NCI-H2196 treated with DMSO at 0.1 percent for 48 hours (cell line): ENCODE measurements around the gene CSMD2.

ENCODE experiments used
- DNase-seq: peaks from one replicate; lab custom pipeline; 2025; ENCODE audit not compliant: unreplicated experiment; lab: John Stamatoyannopoulos, UW

Gene CSMD2

DNA sequence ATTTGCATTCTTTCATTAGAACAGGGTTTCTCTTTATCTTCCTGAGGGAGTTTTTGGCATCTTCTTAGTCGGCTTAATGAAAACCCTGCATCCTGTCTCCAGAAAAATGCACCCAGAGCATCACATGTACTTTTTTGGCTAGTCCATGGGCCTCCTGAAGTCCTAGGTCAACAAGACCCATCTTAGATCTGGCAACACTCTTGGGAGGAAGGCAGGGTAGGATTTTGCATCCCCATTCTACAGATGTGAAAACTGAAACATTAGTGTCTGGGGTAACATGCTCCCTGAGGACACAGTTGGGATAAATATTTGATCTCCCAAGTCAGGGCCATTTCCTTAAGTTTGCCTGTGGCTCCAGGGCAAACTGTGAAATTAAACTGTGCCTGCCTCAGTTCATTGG, 341.2 kb downstream of the CSMD2 start:
- no peak for DNase-seq

DNA sequence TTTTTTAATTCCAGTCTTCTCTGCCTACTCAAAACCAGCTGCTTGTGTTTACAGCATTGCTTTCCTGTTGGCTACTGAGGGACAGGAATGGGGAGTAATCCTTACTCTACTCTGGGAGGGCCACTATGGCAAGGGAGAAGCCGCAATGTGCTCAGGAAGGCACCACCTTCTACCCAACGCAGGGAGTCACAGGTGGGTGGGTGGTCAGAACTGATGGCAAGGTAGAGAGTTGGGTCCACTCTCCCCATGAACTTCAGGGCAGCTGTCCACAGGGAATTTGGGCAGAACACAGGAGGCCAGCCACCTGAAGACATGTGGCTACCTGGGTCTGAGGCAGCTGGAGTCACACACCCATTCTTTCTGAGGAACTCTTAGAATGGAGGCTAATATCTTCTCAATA, 341.6 kb downstream of the CSMD2 start:
- DNase-seq, result no peak

GRCh38 chr1:33822396-33822795, 342.6 kb downstream of the CSMD2 start:
- DNase-seq, result no peak

DNA sequence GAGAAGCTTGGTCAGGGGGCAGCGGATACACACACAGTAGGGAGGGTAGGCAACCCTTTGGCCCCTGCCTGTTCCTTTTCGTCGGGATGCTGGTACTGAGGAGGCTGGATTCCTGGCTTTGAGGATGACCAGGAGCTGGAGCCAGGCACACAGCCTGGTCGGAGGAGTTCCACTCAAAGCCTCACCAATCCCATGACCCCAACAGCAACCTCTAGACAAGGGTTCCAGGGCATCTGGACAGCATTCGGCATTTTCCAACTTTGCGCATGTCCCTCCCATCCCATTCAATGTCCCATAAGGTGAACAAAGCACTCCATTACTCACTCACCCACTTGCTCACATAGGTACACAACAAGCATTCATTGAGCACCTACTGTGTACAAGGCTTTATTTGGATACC, 343.7 kb downstream of the CSMD2 start:
- DNase-seq, result no peak

- DNase-seq, result no peak
Observed at GRCh38 chr1:33820804-33821203, 344.2 kb downstream of the CSMD2 start.

DNA sequence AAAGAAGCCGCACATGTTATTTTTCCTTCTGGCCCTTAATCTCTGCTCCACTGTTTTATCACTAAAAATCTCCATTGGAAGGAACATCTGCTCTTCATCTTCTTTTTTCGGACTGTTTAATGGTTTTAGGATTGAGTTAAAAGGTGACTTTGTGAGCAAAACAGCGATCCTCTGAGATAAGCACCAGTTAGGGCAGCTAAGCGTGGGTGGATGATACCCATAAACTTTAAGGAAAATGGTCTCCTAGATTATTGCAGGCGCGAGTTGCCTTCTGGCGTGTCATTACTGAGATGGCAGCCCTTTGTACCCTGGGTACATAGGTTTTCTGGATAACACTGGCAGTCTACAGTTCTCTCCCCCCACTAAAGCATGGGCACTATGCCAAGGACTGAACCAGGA, 345.1 kb downstream of the CSMD2 start:
- no peak for DNase-seq

DNA sequence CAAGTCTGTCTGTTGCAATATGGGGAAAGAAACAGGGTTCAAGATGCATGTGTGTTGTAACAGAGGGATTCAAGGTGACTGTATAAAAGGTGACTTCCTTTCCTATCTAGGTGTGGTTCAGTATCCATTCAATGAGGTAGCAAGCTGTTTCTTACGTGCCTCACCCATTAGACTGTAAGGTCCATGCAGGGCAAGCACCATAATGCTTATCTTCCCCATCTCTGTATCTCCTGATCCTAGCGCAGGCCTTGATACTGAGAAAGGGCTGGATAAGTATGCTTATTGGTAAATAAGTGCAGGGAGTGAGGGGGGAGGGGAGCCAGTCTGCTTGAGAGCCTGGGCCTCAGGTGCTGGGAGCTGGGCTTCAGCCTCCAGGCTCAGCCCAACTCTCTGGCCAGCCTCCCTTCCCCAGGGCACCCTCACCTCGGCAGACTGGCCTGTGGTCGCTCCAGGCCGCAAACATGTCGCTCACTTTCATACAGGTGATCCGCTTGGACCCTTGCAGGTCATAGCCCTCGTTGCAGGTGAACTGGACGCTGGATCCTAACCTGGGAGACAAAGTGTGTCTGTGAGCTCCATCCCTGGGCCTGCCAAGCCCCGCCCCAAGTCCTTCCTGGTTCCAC, 345.6 kb downstream of the CSMD2 start:
- DNase-seq, result no peak

DNA sequence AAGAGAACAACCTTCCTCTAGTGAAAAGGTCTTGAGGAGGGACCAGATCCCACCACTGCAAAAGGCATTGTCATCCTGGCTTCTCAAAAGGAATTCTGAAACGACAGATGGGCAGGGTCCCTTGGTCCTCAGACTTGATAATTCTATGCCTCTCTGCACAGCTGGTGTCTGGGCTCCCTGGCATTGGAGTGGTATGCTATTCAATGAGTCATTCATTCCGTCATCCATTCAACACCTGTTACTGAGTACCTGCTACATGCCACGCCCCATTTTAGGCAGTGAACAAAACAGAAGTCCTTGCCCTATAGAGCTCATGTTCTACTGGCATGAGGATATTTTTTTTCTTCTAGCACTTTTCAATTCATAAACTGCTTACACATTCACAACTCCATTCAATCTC, 347.0 kb downstream of the CSMD2 start:
- no peak for DNase-seq

- DNase-seq, result no peak
Observed at GRCh38 chr1:33815061-33815460, 350.0 kb downstream of the CSMD2 start.

DNA sequence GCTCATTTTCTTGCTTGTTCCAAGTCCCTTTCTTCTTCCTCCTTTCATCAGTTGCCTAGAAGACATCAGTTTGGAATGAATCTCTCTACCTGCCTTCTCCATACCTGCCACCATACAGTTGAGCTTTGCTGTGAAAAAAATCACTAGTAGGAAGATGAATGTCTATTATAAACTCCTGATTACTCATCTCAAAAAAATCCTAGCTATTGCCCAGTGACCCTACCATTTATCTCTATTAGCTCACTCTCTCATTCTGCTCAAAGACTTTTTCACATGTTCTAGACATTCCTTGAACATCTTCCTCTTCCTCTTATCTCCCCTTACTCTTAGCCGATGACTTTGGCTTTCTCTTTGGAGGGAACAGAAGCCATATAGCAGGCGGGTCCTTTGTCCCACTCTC, 350.9 kb downstream of the CSMD2 start:
- no peak for DNase-seq

DNA sequence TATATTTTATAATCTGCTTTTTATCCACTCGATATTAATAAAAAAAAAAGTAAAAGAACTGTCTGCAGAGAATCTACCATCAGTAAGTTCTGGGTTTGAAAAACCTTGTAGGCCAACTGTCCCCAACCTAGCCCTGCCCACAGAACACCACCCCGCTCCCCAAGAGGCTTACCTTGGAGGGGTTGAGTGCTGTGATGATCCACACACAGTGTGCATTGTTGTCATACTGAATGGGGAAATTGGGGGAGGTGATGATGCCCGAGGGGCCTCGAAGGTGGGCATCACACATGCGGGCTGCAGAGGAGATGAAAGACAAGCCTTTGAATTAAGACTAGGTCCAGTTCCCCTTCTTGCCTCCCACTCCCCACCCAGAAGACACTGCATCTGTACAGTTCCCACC, 354.5 kb downstream of the CSMD2 start:
- no peak for DNase-seq

- no peak for DNase-seq
Observed at GRCh38 chr1:33805988-33806387, 359.0 kb downstream of the CSMD2 start.

DNA sequence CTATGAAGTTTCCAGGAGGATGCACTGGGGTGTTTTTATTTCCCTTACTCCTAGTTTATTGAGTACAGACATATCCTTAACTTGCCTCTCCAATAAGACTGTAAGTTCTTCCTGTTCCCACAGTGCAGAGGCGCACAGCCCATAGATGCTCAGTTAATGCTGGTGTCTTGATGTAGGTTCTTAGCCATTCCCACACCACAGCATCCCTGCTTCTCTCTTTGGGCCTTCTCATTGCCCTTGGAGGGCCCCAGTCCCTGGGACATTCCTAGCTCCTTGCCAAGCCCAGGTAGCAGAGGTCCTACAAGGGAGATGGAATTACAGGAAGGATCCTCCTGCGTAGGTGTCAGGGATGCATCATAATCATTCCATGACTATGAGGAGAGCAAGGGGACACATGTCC, 362.8 kb downstream of the CSMD2 start:
- no peak for DNase-seq

DNA sequence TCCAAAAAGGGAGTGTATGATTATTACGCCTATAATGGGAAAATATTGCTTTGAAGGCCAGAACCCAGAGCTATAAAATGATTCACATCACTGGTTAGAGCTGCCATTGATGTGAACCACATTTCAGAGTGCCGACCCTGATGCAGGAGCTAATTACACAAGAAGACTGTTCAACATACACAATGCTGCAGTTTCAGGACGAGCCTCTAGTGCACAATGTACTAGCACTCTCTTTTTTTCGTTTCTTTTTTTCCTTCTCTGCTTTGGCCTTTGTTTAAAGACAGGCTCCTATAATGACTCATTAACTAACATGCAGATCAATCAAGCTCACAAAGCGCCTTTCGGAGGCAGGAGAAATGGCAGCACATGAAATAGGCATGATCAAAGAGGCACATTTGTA, 367.2 kb downstream of the CSMD2 start:
- DNase-seq, result no peak

DNA sequence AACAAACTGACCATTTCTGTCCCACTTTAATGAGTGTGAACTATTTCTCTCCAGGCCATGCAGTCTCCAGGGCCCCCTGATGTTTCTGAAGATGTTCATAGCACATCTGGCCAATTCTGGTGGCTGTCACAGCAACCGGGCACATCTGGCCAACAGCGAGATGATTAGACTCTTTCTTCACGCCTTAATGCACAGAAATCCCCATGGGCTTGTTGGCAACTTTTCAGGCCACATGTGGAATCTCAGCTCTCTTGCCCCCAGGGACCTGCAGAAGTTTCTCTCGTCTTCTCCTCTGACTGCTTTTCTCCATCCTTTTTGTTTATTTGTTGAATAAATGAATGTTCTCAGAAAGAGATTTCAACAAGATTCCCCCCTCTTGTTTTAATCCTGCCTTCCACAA, 372.4 kb downstream of the CSMD2 start:
- no peak for DNase-seq

DNA sequence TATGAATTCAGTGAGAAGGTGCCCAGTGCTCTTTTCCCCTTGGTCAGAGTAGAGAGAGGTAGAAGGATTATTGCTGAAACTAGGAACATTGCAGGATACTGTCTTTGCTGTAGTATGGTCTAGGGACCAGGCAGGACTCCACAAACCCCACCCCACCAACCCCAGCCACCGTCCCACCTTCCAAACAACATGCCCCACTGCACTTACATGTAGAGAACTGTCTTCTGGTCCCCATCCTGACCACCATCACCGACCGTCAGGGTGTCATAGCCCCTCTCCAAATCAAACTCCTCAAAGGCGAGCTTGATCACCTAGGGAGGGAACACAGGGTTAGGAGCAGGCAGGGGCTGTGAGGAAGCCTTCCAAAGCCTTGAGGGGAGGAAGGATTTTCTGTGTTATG, 372.8 kb downstream of the CSMD2 start:
- no peak for DNase-seq

DNA sequence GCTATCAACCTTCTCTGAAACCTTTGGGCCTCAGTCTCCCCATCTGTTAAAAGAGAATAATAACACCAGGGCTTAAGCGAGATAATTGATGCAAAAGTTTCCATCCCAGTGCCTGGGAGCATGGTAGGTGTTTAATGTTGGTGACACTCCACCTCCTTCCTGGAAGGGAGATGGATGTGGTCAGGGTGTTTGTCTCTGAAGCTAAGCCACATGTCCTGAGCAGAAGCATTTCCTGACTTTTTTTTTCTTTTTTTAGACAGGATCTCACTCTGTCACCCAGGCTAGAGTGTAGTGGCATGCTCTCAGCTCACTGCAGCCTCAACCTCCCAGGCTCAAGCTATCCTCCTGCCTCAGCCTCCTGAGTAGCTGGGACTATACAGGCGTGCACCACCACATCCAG, 373.8 kb downstream of the CSMD2 start:
- DNase-seq, result no peak

GRCh38 chr1:33790577-33790976, 374.5 kb downstream of the CSMD2 start:
- no peak for DNase-seq

DNA sequence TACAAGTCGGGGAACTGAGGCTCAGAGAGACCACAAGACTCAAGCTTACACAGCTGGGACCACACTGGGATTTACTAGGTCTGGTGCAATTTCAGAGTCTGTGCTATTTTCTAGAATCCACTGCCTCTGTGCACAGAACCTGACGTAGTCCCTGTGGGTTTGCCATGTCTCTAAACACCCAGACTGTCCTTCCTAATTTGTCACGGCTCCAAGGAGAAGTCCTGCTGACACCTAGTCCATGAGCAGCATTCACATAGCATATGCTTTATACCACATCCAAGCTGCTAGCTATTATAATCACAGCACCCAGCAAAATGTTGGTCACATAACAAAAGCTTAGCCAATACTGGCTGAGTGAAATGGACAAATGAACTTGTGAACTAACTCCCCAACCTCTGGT, 380.2 kb downstream of the CSMD2 start:
- no peak for DNase-seq

- DNase-seq, result no peak
Observed at GRCh38 chr1:33782776-33783175, 382.3 kb downstream of the CSMD2 start.

GRCh38 chr1:33781652-33782051, 383.4 kb downstream of the CSMD2 start:
- DNase-seq, result no peak

DNA sequence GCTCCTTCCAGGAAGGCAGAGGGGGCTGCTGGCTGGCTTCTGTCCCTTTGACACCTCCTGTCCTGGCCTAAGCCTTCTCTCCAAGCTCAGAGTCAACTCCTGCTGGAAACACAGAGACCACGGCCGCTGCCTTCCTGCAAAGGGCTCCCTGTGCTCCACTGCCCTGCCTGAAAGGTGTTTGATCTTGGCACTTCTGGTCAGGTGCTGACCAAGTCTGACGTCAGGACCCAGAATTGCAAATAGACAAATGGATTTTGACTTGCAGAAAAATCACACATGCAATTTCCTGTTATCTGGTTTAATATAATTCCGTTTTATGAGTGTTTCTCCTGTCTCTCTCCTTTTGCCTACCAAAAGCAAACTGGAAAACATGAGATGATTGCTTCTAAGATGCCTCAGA, 387.7 kb downstream of the CSMD2 start:
- DNase-seq, result no peak

DNA sequence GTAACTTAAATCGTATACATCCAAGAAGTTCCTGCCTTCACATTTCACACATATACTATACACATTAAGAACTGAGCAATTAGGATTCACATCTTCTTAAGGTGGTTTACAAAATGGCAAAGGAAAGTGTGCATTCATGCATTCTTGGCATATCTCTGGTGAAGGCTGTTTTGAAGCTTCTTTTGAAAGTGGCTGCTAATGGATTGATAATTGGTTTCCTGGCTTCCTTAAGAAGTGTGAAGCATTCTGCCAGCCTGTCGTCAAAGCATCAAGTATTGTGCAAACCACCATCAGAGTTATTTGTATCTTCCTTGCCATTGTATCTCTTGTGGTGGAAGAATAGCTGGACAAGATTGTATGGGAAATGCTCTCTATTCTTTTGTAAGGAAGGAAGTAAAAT, 396.2 kb downstream of the CSMD2 start:
- no peak for DNase-seq

GRCh38 chr1:33768106-33768505, 396.9 kb downstream of the CSMD2 start:
- DNase-seq, result no peak
